Measurements from ENCODE around the gene C1orf94. TPM values are rescaled to one million over a fixed set of nuclear protein-coding genes. Genes with fewer than 3 reads are reported as not detected.

C1orf94 gene
- total RNA-seq, 4 donors from 2014 or later, result not detected

DNA sequence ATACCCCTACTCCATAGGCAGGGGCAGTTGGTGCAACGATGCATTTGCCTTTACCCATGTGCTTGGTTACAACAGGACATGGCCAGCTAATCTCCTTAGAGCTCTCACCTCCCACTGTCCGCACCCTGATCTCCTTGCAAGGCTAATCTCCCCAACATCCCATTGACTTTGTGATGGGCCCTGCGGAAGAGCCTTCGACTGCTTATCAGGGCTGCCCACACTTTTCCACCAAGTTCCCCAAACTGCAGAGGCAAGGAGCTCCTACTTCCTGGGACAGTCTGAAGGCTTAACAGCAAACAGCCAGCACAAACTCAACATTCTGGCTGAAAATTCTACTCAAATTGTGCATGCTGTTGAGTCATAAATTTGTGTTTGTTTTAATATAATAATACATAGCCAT, 36.0 kb downstream of the C1orf94 start:
- no peak for DNase-seq
- Histone ChIP-seq H3K27me3 (no peaks in the 10 kb centered on the region), H3K9me3 (no peaks in the 10 kb centered on the region), H3K27ac (no peak overlapping the region), H3K4me1 (no peaks in the 10 kb centered on the region), H3K36me3 (no peaks in the 10 kb centered on the region), H3K4me3 (no peak overlapping the region)
- intact Hi-C loops (cut with DNase I; ENCODE audit: low total_unique reads) (no loop called here), in situ Hi-C loops (cut with MboI; ENCODE audit: low pct_ligation_motif_present in 1 of 4, low pct_unique_long_range_greater_than_20kb in 1 of 4, low sequenced_read_pairs in 3 of 4) (no loop called here)
- 89% methylated on average over 4 of the region's 4 CpGs; no CpG with 5 or more reads in 1 of the 2 donors for WGBS, 2 donors (ENCODE audit: low coverage in 1 of 2)
- TF ChIP-seq POLR2A (IDR thresholded peaks at IDR 0.05) (no peak), POLR2AphosphoS5 (IDR thresholded peaks at IDR 0.05) (no peak), EP300 (IDR thresholded peaks at IDR 0.05; ENCODE audit: low read depth) (no peak)
- TF ChIP-seq, protein P1, sequence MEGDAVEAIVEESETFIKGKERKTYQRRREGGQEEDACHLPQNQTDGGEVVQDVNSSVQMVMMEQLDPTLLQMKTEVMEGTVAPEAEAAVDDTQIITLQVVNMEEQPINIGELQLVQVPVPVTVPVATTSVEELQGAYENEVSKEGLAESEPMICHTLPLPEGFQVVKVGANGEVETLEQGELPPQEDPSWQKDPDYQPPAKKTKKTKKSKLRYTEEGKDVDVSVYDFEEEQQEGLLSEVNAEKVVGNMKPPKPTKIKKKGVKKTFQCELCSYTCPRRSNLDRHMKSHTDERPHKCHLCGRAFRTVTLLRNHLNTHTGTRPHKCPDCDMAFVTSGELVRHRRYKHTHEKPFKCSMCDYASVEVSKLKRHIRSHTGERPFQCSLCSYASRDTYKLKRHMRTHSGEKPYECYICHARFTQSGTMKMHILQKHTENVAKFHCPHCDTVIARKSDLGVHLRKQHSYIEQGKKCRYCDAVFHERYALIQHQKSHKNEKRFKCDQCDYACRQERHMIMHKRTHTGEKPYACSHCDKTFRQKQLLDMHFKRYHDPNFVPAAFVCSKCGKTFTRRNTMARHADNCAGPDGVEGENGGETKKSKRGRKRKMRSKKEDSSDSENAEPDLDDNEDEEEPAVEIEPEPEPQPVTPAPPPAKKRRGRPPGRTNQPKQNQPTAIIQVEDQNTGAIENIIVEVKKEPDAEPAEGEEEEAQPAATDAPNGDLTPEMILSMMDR (IDR thresholded peaks at IDR 0.05), result no peak

- in situ Hi-C loops (cut with MboI; ENCODE audit: low pct_ligation_motif_present in 1 of 4, low pct_unique_long_range_greater_than_20kb in 1 of 4, low sequenced_read_pairs in 3 of 4), result no loop called here
- DNase-seq, result no peak
- intact Hi-C loops (cut with DNase I; ENCODE audit: low total_unique reads), result no loop called here
Observed at GRCh38 chr1:34213956-34214355, 37.2 kb downstream of the C1orf94 start.

GRCh38 chr1:34231441-34231840, 54.7 kb downstream of the C1orf94 start:
- H3K27me3 ChIP-seq, result peaks cover 4% of the 10 kb centered on the region
- intact Hi-C loops (cut with DNase I; ENCODE audit: low total_unique reads) (no loop called here), in situ Hi-C loops (cut with MboI; ENCODE audit: low pct_ligation_motif_present in 1 of 4, low pct_unique_long_range_greater_than_20kb in 1 of 4, low sequenced_read_pairs in 3 of 4) (no loop called here)
- DNase-seq, result no peak
- H3K4me1 ChIP-seq, result no peaks in the 10 kb centered on the region
- TF ChIP-seq EP300 (IDR thresholded peaks at IDR 0.05; ENCODE audit: low read depth), result no peak
- no peak for TF ChIP-seq POLR2AphosphoS5 (IDR thresholded peaks at IDR 0.05)
- TF ChIP-seq, protein P1 (IDR thresholded peaks at IDR 0.05), result no peak
- TF ChIP-seq POLR2A (IDR thresholded peaks at IDR 0.05), result no peak
- H3K27ac ChIP-seq, result no peak overlapping the region
- no peaks in the 10 kb centered on the region for H3K36me3 ChIP-seq
- WGBS, 2 donors (ENCODE audit: low coverage in 1 of 2), result 88 to 100% methylated on average over 1 of the region's 1 CpG
- H3K4me3 ChIP-seq, result no peak overlapping the region
- H3K9me3 ChIP-seq, result no peaks in the 10 kb centered on the region

More at GRCh38 chr1:34213956-34214355, 37.2 kb downstream of the C1orf94 start:
- WGBS, 2 donors (ENCODE audit: low coverage in 1 of 2), result 47 to 54% methylated on average over 3 of the region's 3 CpGs
- no peaks in the 10 kb centered on the region for H3K36me3 ChIP-seq
- no peaks in the 10 kb centered on the region for H3K9me3 ChIP-seq
- TF ChIP-seq POLR2A (IDR thresholded peaks at IDR 0.05) (no peak), POLR2AphosphoS5 (IDR thresholded peaks at IDR 0.05) (no peak), EP300 (IDR thresholded peaks at IDR 0.05; ENCODE audit: low read depth) (no peak)
- TF ChIP-seq, protein P1 (IDR thresholded peaks at IDR 0.05), result no peak
- H3K4me1 ChIP-seq, result no peaks in the 10 kb centered on the region
- H3K27me3 ChIP-seq, result no peaks in the 10 kb centered on the region
- H3K4me3 ChIP-seq, result no peak overlapping the region
- no peak overlapping the region for H3K27ac ChIP-seq

- H3K27me3 ChIP-seq, result peaks cover 4% of the 10 kb centered on the region
- no peak overlapping the region for H3K4me3 ChIP-seq
- no peak overlapping the region for H3K27ac ChIP-seq
- intact Hi-C loops (cut with DNase I; ENCODE audit: low total_unique reads) (no loop called here), in situ Hi-C loops (cut with MboI; ENCODE audit: low pct_ligation_motif_present in 1 of 4, low pct_unique_long_range_greater_than_20kb in 1 of 4, low sequenced_read_pairs in 3 of 4) (no loop called here)
- TF ChIP-seq EP300 (IDR thresholded peaks at IDR 0.05; ENCODE audit: low read depth) (no peak), POLR2A (IDR thresholded peaks at IDR 0.05) (no peak), POLR2AphosphoS5 (IDR thresholded peaks at IDR 0.05) (no peak)
- TF ChIP-seq, protein P1 (IDR thresholded peaks at IDR 0.05), result no peak
- H3K9me3 ChIP-seq, result no peaks in the 10 kb centered on the region
- H3K4me1 ChIP-seq, result no peaks in the 10 kb centered on the region
- WGBS, 2 donors (ENCODE audit: low coverage in 1 of 2), result 76 to 100% methylated on average over 1 to 2 of the region's 2 CpGs
- no peaks in the 10 kb centered on the region for H3K36me3 ChIP-seq
- no peak for DNase-seq
Observed at GRCh38 chr1:34235594-34235993, 58.9 kb downstream of the C1orf94 start.

All from transverse colon (tissue), 4 donors.